Breast epithelium (tissue), 4 donors: ENCODE measurements around the gene TPTE. TPM values are rescaled to one million over a fixed set of nuclear protein-coding genes. Genes with fewer than 3 reads are reported as not detected.
"Not testable (repeated sequence)": the region's sequence is repeated elsewhere in the genome, so short reads cannot be mapped to it uniquely, and the experiment has no call there.

Experiments used
- DNase-seq, 2 donors: peaks; one replicate each; pipeline ENCODE4 v3.0.0-alpha.2; 2019; ENCODE audit warnings: low spot score in 2 of 2
- H3K27ac ChIP-seq, 2 donors: fragments of 200-600 bp; sonication (generic) in 1 of 2; one replicate each; pipeline ENCODE4 v1.5.1; 2016 to 2019; ENCODE audit warnings: mild to moderate bottlenecking in 1 of 2
- H3K27me3 ChIP-seq, 2 donors: fragments of 200-600 bp; sonication (generic) in 1 of 2; one replicate each; pipeline versions ENCODE4 v1.5.1 to v1.6.0; 2017 to 2019; ENCODE audit warnings: control low read depth in 1 of 2, mild to moderate bottlenecking in 1 of 2
- H3K36me3 ChIP-seq: fragments of 200-600 bp; one replicate; pipeline ENCODE4 v1.5.1; 2019
- H3K4me1 ChIP-seq, 2 donors: fragments of 200-600 bp; sonication (generic); one replicate each; pipeline ENCODE4 v1.5.1; 2016 to 2019; ENCODE audit warnings: control low read depth in 1 of 2
- H3K4me3 ChIP-seq, 3 donors: fragments of 200-600 bp; sonication (generic); 1 replicate in 2 of 3; 2 replicates in 1 of 3; pipeline ENCODE4 v1.5.1; 2016 to 2019; ENCODE audit warnings: mild to moderate bottlenecking in 3 of 3, moderate library complexity in 2 of 3
- H3K9me3 ChIP-seq, 2 donors: fragments of 200-600 bp; sonication (generic) in 1 of 2; one replicate each; pipeline ENCODE4 v1.5.1; 2016 to 2019; ENCODE audit warnings: control low read depth in 1 of 2
- POLR2A ChIP-seq: fragments of 450-650 bp; IDR thresholded peaks from one replicate; pipeline ENCODE4 v1.6.1; 2016; ENCODE audit warnings: antibody characterized with exemption, mild to moderate bottlenecking, moderate library complexity
- POLR2AphosphoS5 ChIP-seq, 3 donors: sonication (generic); formaldehyde crosslinking; IDR thresholded peaks; one replicate each; pipeline ENCODE4 v1.6.1; 2017; ENCODE audit warnings: antibody characterized with exemption in 3 of 3
- intact Hi-C: fragments of 100-400 bp; cut with DNase I; formaldehyde crosslinking; loops from one replicate; pipeline ENCODE4 v1.15.1; 2023; ENCODE audit warnings: low total_unique reads
- total RNA-seq, 3 donors: library from RNA; depleted of rRNA; stranded (reverse); fragments of >200 nt; gene quantifications; one replicate each; pipeline ENCODE4 v1.1.0, GENCODE V29; 2016
- TF ChIP-seq, protein P1 (sequence below), 3 donors: fragments of 450-650 bp; IDR thresholded peaks; one replicate each; pipeline ENCODE4 v1.5.1; 2016 to 2017; ENCODE audit warnings: antibody characterized with exemption in 3 of 3, mild to moderate bottlenecking in 3 of 3, moderate library complexity in 3 of 3

The TPTE gene
- total RNA-seq, 3 donors from 2014 or later, result not detected

GRCh38 chr21:10639123-10639522 is 117.7 kb downstream of the TPTE start:
- Histone ChIP-seq H3K27me3 (no peaks in the 10 kb centered on the region), H3K36me3 (no peaks in the 10 kb centered on the region), H3K4me3 (no peak overlapping the region), H3K4me1 (no peaks in the 10 kb centered on the region), H3K27ac (no peak overlapping the region), H3K9me3 (peaks cover 50 to 97% of the 10 kb centered on the region in 2 donors)
- no peak for TF ChIP-seq POLR2A
- no peak for TF ChIP-seq POLR2AphosphoS5 (IDR thresholded peaks at IDR 0.05)
- TF ChIP-seq, protein P1, sequence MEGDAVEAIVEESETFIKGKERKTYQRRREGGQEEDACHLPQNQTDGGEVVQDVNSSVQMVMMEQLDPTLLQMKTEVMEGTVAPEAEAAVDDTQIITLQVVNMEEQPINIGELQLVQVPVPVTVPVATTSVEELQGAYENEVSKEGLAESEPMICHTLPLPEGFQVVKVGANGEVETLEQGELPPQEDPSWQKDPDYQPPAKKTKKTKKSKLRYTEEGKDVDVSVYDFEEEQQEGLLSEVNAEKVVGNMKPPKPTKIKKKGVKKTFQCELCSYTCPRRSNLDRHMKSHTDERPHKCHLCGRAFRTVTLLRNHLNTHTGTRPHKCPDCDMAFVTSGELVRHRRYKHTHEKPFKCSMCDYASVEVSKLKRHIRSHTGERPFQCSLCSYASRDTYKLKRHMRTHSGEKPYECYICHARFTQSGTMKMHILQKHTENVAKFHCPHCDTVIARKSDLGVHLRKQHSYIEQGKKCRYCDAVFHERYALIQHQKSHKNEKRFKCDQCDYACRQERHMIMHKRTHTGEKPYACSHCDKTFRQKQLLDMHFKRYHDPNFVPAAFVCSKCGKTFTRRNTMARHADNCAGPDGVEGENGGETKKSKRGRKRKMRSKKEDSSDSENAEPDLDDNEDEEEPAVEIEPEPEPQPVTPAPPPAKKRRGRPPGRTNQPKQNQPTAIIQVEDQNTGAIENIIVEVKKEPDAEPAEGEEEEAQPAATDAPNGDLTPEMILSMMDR (IDR thresholded peaks at IDR 0.05), result no peak
- no peak for DNase-seq
- intact Hi-C loops, result no loop called here

GRCh38 chr21:10639746-10640145 is 118.4 kb downstream of the TPTE start:
- H3K9me3 ChIP-seq, result peaks cover 53 to 94% of the 10 kb centered on the region in 2 donors
- H3K27me3 ChIP-seq, intact Hi-C loops, H3K4me3 ChIP-seq, H3K27ac ChIP-seq, DNase-seq, H3K4me1 ChIP-seq, H3K36me3 ChIP-seq: not testable (repeated sequence)

DNA sequence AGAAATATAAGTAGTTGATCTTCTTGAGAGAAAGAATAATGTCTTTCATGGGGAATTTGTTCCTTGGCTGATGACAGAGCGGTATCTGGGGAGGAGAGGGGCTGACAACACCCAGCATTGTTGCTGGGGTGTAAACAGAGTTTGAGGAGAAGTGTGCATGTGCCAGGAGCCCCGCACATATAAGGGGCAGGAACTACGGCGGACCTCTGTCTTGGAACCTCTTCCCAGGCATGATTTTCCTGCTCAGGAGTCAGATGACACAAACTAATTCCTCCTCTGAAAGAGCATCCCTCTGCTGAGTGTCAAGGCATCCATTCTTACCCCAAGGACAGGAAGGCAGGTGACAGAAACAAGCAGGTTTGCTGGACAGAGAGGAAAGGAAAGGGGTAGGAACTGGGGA is 119.1 kb downstream of the TPTE start:
- Histone ChIP-seq H3K27me3 (no peaks in the 10 kb centered on the region), H3K4me3 (no peak overlapping the region), H3K27ac (no peak overlapping the region), H3K9me3 (peaks cover 53 to 91% of the 10 kb centered on the region in 2 donors), H3K4me1 (no peaks in the 10 kb centered on the region), H3K36me3 (no peaks in the 10 kb centered on the region)
- no peak for DNase-seq
- intact Hi-C loops, result no loop called here
- TF ChIP-seq POLR2A, result no peak
- no peak for TF ChIP-seq POLR2AphosphoS5 (IDR thresholded peaks at IDR 0.05)
- TF ChIP-seq, protein P1 (IDR thresholded peaks at IDR 0.05), result no peak

GRCh38 chr21:10641107-10641506 is 119.7 kb downstream of the TPTE start:
- H3K27ac ChIP-seq, result no peak overlapping the region
- no peak for TF ChIP-seq POLR2AphosphoS5 (IDR thresholded peaks at IDR 0.05)
- no peak for TF ChIP-seq POLR2A
- TF ChIP-seq, protein P1 (IDR thresholded peaks at IDR 0.05), result no peak
- H3K4me3 ChIP-seq, result no peak overlapping the region
- H3K36me3 ChIP-seq, result no peaks in the 10 kb centered on the region
- intact Hi-C loops, result no loop called here
- H3K27me3 ChIP-seq, result no peaks in the 10 kb centered on the region
- no peak for DNase-seq
- H3K9me3 ChIP-seq, result peaks cover 47 to 88% of the 10 kb centered on the region in 2 donors
- H3K4me1 ChIP-seq, result no peaks in the 10 kb centered on the region

- H3K4me3 ChIP-seq, H3K4me1 ChIP-seq, H3K27ac ChIP-seq, intact Hi-C loops, H3K27me3 ChIP-seq, H3K36me3 ChIP-seq, DNase-seq: not testable (repeated sequence)
- H3K9me3 ChIP-seq, result peaks cover 27 to 72% of the 10 kb centered on the region in 2 donors
These were observed 124.3 kb downstream of the TPTE start for GRCh38 chr21:10645667-10646066.

DNA sequence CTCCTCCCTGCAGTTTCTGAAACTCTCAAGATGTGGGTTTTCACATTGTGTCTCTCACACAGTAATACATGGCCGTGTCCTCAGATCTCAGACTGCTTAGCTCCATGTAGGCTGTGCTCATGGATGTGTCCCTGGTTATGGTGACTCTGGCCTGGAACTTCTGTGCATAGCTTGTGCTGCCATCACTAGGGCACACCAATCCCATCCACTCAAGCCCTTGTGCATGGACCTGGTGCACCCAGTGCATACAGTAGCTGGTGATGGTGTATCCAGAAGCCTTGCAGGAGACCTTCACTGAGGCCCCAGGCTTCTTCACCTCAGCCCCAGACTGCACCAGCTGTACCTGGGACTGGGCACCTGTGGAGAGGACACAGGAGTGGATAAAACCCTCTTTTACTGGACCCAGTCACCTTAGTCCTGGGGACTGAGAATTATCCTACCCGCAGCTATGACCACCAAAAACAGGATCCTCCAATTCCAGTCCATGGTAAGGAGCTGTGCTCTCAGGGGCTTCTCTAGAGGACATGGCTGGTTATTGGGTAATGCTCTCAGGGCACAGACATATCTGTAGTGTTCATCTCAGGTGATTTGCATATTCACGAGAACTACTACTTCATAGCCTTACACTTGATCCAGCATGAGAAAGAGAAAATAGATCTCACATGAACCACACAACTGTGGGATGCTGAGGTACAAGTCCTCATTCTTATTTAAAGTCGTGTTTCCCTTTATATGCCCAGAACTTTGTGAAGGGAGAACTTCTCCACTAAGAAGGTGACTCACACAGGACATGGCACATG is 128.2 kb downstream of the TPTE start:
- not testable (repeated sequence) for H3K36me3 ChIP-seq, H3K4me3 ChIP-seq, H3K27me3 ChIP-seq, H3K4me1 ChIP-seq, H3K27ac ChIP-seq, DNase-seq
- peaks cover 8 to 35% of the 10 kb centered on the region in 2 donors for H3K9me3 ChIP-seq
- intact Hi-C loops, result loop anchor here (10.0 kb wide), 1 partner anchor 55 kb away; no protein-coding TSS in a partner anchor

GRCh38 chr21:10650297-10650696 is 128.9 kb downstream of the TPTE start:
- intact Hi-C loops, result loop anchor here (10.0 kb wide), 1 partner anchor 55 kb away; no protein-coding TSS in a partner anchor
- not testable (repeated sequence) for DNase-seq, H3K4me3 ChIP-seq, H3K36me3 ChIP-seq, H3K27me3 ChIP-seq, H3K27ac ChIP-seq, H3K4me1 ChIP-seq
- H3K9me3 ChIP-seq, result peaks cover 8 to 31% of the 10 kb centered on the region in 2 donors
